H1 (cell line): ENCODE data around the gene LCA5. TPM values are rescaled to one million over a fixed set of nuclear protein-coding genes. Genes with fewer than 3 reads are reported as not detected.

ENCODE experiments used
- CTCF ChIA-PET: fragments of 300-600 bp; sonication (Branson Sonifier 250); formaldehyde crosslinking; loops from one replicate; lab custom pipeline; 2021; ENCODE audit not compliant: partially characterized antibody; lab: Charles Lee
- POLR2A ChIA-PET: fragments of 300-600 bp; sonication (Branson Sonifier 250); formaldehyde crosslinking; loops from one replicate; lab custom pipeline; 2021; ENCODE audit warnings: inconsistent platforms; ENCODE audit not compliant: partially characterized antibody; lab: Charles Lee
- DNase-seq, 2 experiments: peaks; one replicate each; pipeline versions ENCODE4 v3.0.0 to v3.0.0-alpha.2; 2010 to 2022; ENCODE audit warnings: low spot score in 2 of 2, low read depth in 1 of 2, mixed read lengths in 1 of 2
- FAIRE-seq: peaks from 2 replicates; lab custom pipeline; 2011; peaks lifted over from hg19 to GRCh38; lab: Jason Lieb, UNC
- H2AFZ ChIP-seq: 2 replicates; pipeline ENCODE4 v1.8.1; 2012; ENCODE audit warnings: low read length, inconsistent platforms
- H2AK5ac ChIP-seq: 2 replicates; pipeline ENCODE4 v1.6.1; 2013; ENCODE audit warnings: low read depth, low read length
- H2BK120ac ChIP-seq: replicated peaks from 2 replicates; pipeline ENCODE3; 2013; ENCODE audit warnings: low read depth, low read length, inconsistent platforms
- H2BK12ac ChIP-seq: 2 replicates; pipeline ENCODE4 v1.6.1; 2013; ENCODE audit warnings: low read depth, low read length
- H2BK15ac ChIP-seq: 2 replicates; pipeline ENCODE4 v1.6.1; 2013; ENCODE audit warnings: low read length
- H2BK20ac ChIP-seq: 2 replicates; pipeline ENCODE4 v1.6.1; 2013; ENCODE audit warnings: low read length
- H2BK5ac ChIP-seq: 2 replicates; pipeline ENCODE4 v1.6.1; 2013; ENCODE audit warnings: low read depth, low read length
- H3K14ac ChIP-seq: 2 replicates; pipeline ENCODE4 v1.6.1; 2013; ENCODE audit warnings: inconsistent platforms; ENCODE audit not compliant: insufficient read length
- H3K18ac ChIP-seq: 2 replicates; pipeline ENCODE4 v1.6.1; 2013; ENCODE audit warnings: low read length; ENCODE audit errors: extremely low read depth
- H3K23ac ChIP-seq: 2 replicates; pipeline ENCODE4 v1.6.1; 2013; ENCODE audit warnings: inconsistent platforms; ENCODE audit not compliant: insufficient read length
- H3K23me2 ChIP-seq: 2 replicates; pipeline ENCODE4 v1.6.1; 2013; ENCODE audit warnings: low read depth, low read length
- H3K27ac ChIP-seq: 2 replicates; pipeline ENCODE4 v1.6.1; 2011; ENCODE audit warnings: low read depth, low read length, inconsistent platforms
- H3K27me3 ChIP-seq, 4 experiments: replicated peaks in 1 of 4; 1 replicate in 1 of 4; 2 replicates in 3 of 4; pipeline versions ENCODE4 v1.6.1 to v1.8.1; 2011 to 2013; ENCODE audit warnings: low read length in 3 of 4, mild to moderate bottlenecking in 3 of 4, inconsistent platforms in 2 of 4, mixed read lengths in 2 of 4, moderate library complexity in 1 of 4; ENCODE audit not compliant: control insufficient read depth in 3 of 4, insufficient read depth in 3 of 4; ENCODE audit errors: extremely low read depth in 1 of 4
- H3K36me3 ChIP-seq, 4 experiments: 2 replicates each; pipeline versions ENCODE4 v1.6.1 to v1.8.1; 2011 to 2013; ENCODE audit warnings: mild to moderate bottlenecking in 4 of 4, low read length in 3 of 4, moderate library complexity in 2 of 4, control low read depth in 1 of 4, inconsistent platforms in 1 of 4; ENCODE audit not compliant: insufficient read depth in 4 of 4, control insufficient read depth in 2 of 4
- H3K4ac ChIP-seq: replicated peaks from 2 replicates; pipeline ENCODE3; 2013; ENCODE audit warnings: low read length, low read depth, mixed read lengths, inconsistent platforms; ENCODE audit not compliant: insufficient read length
- H3K4me1 ChIP-seq, 4 experiments: replicated peaks in 1 of 4; 1 replicate in 1 of 4; 2 replicates in 3 of 4; pipeline versions ENCODE4 v1.6.1 to v1.8.1; 2011 to 2013; ENCODE audit warnings: low read length in 3 of 4, inconsistent platforms in 2 of 4, mixed read lengths in 1 of 4; ENCODE audit not compliant: insufficient read depth in 4 of 4, control insufficient read depth in 3 of 4
- H3K4me2 ChIP-seq, 2 experiments: 2 replicates each; pipeline versions ENCODE4 v1.6.1 to v1.8.1; 2011 to 2013; ENCODE audit warnings: low read depth in 2 of 2, low read length in 2 of 2, control low read depth in 1 of 2, inconsistent platforms in 1 of 2, mild to moderate bottlenecking in 1 of 2; ENCODE audit not compliant: insufficient read depth in 1 of 2
- H3K4me3 ChIP-seq, 4 experiments: fragments of 200-600, 300-600 bp in 1 of 4; sonication (generic), shearing (Covaris generic), sonication (Bioruptor Twin) in 1 of 4; 2 replicates each; pipeline versions ENCODE4 v1.5.1 to v1.8.1; 2011 to 2016; ENCODE audit warnings: low read length in 4 of 4, low read depth in 3 of 4, control low read depth in 2 of 4, inconsistent platforms in 2 of 4, mild to moderate bottlenecking in 2 of 4, mixed read lengths in 1 of 4, moderate library complexity in 1 of 4; ENCODE audit not compliant: insufficient read depth in 2 of 4; ENCODE audit errors: extremely low read depth in 1 of 4
- H3K56ac ChIP-seq: replicated peaks from 2 replicates; pipeline ENCODE3; 2013; ENCODE audit warnings: low read depth, mild to moderate bottlenecking, mixed read lengths, low read length, inconsistent platforms; ENCODE audit not compliant: insufficient read length
- H3K79me1 ChIP-seq: 2 replicates; pipeline ENCODE4 v1.6.1; 2013; ENCODE audit warnings: low read depth, low read length, control low read depth
- H3K79me2 ChIP-seq, 2 experiments: 2 replicates each; pipeline versions ENCODE4 v1.6.1 to v1.8.1; 2012 to 2013; ENCODE audit warnings: low read length in 2 of 2, mild to moderate bottlenecking in 2 of 2, inconsistent platforms in 1 of 2; ENCODE audit not compliant: insufficient read depth in 2 of 2, control insufficient read depth in 1 of 2
- H3K9ac ChIP-seq, 4 experiments: replicated peaks in 1 of 4; 1 replicate in 1 of 4; 2 replicates in 3 of 4; pipeline versions ENCODE4 v1.6.1 to v1.8.1; 2011 to 2013; ENCODE audit warnings: low read depth in 3 of 4, low read length in 3 of 4, control low read depth in 2 of 4, mild to moderate bottlenecking in 2 of 4, moderate library complexity in 2 of 4, inconsistent platforms in 1 of 4; ENCODE audit errors: extremely low read depth in 1 of 4
- H3K9me3 ChIP-seq, 2 experiments: 2 replicates each; pipeline versions ENCODE4 v1.6.1 to v1.8.1; 2012 to 2013; ENCODE audit warnings: mild to moderate bottlenecking in 2 of 2, moderate library complexity in 2 of 2, control low read depth in 1 of 2, inconsistent platforms in 1 of 2, low read depth in 1 of 2, low read length in 1 of 2, mixed read lengths in 1 of 2; ENCODE audit not compliant: insufficient read depth in 2 of 2
- H4K20me1 ChIP-seq, 2 experiments: replicated peaks in 1 of 2; 2 replicates each; pipeline versions ENCODE3 to v1.8.1; 2011 to 2013; ENCODE audit warnings: inconsistent platforms in 2 of 2, low read length in 2 of 2, mild to moderate bottlenecking in 1 of 2; ENCODE audit not compliant: insufficient read depth in 2 of 2, control insufficient read depth in 1 of 2
- H4K5ac ChIP-seq: 2 replicates; pipeline ENCODE4 v1.6.1; 2013; ENCODE audit warnings: low read length, low read depth, mixed read lengths, inconsistent platforms; ENCODE audit not compliant: insufficient read length
- H4K8ac ChIP-seq: 2 replicates; pipeline ENCODE4 v1.8.0; 2013; ENCODE audit warnings: mild to moderate bottlenecking, moderate library complexity, low read length, inconsistent platforms; ENCODE audit not compliant: insufficient read depth; ENCODE audit errors: extremely low read depth
- H4K91ac ChIP-seq: replicated peaks from 2 replicates; pipeline ENCODE3; 2013; ENCODE audit warnings: low read length, mixed read lengths, inconsistent platforms; ENCODE audit not compliant: insufficient read length
- ASH2L ChIP-seq: fragments of 200-600, 300-600 bp; sonication (generic); IDR thresholded peaks from one replicate; pipeline ENCODE4 v1.7.1; 2017; ENCODE audit warnings: low read length
- FOSL1 ChIP-seq: IDR thresholded peaks from 2 replicates; pipeline ENCODE4 v1.6.1; 2011; ENCODE audit warnings: mild to moderate bottlenecking, low read depth, low read length, moderate library complexity; ENCODE audit not compliant: insufficient read depth
- GABPA ChIP-seq: IDR thresholded peaks from 2 replicates; pipeline ENCODE4 v1.6.1; 2011; ENCODE audit warnings: mild to moderate bottlenecking, low read length, moderate library complexity, borderline replicate concordance; ENCODE audit not compliant: insufficient read depth
- HDAC6 ChIP-seq: IDR thresholded peaks from one replicate; pipeline ENCODE4 v1.7.1; 2012; ENCODE audit warnings: low read depth, mild to moderate bottlenecking, inconsistent platforms, low read length, moderate library complexity
- KDM1A ChIP-seq: fragments of 200-600, 300-600 bp; sonication (generic); IDR thresholded peaks from 2 replicates; pipeline ENCODE4 v1.7.1; 2016; ENCODE audit warnings: mild to moderate bottlenecking, low read length, borderline replicate concordance
- MAX ChIP-seq: IDR thresholded peaks from 2 replicates; pipeline ENCODE4 v1.6.1; 2012; ENCODE audit warnings: inconsistent platforms
- PHF8 ChIP-seq: fragments of 200-600 bp; sonication (generic); conservative IDR thresholded peaks from 2 replicates; pipeline ENCODE4 v1.7.1; 2012; ENCODE audit warnings: low read depth, mild to moderate bottlenecking, inconsistent platforms, low read length, moderate library complexity
- RBBP5 ChIP-seq: IDR thresholded peaks from 2 replicates; pipeline ENCODE4 v1.7.1; 2012; ENCODE audit warnings: low read depth, mild to moderate bottlenecking, inconsistent platforms, low read length, moderate library complexity, borderline replicate concordance
- SIX5 ChIP-seq: IDR thresholded peaks from 2 replicates; pipeline ENCODE4 v1.6.1; 2011; ENCODE audit warnings: mild to moderate bottlenecking, low read depth, low read length
- SRF ChIP-seq: IDR thresholded peaks from 2 replicates; pipeline ENCODE4 v1.6.1; 2011; ENCODE audit warnings: mild to moderate bottlenecking, low read depth, low read length, moderate library complexity
- USF2 ChIP-seq: IDR thresholded peaks from 2 replicates; pipeline ENCODE4 v1.6.1; 2011; ENCODE audit warnings: low read length, improper control_type of control experiment
- polyA plus RNA-seq, 7 experiments: library from polyadenylated mRNA; depleted of rRNA in 3 of 7; stranded (reverse) in 5 of 7; unstranded in 2 of 7; fragments of >200 nt in 5 of 7; fragments of 200-250 nt in 2 of 7; gene quantifications; 1 replicate in 5 of 7; 2 replicates in 1 of 7; 4 replicates in 1 of 7; pipeline versions ENCODE4 v1.2.1 to v1.2.3, GENCODE V29; 2011 to 2013; ENCODE audit warnings: missing spikeins in 2 of 7, mixed read lengths in 2 of 7
- total RNA-seq: library from RNA; stranded (reverse); fragmentation: NEBNext Ultra II Directional; extraction: Animal tissue kit (Norgen Biotek cat#: 25700); gene quantifications from 2 replicates; pipeline ENCODE4 v1.2.1, GENCODE V29; 2021

Gene LCA5
- total and polyA plus RNA-seq, 2 of the 8 experiments (the other 6 are each of a cell fraction or from before 2014, with no cell fraction given): 0.44 to 3.6 TPM

DNA sequence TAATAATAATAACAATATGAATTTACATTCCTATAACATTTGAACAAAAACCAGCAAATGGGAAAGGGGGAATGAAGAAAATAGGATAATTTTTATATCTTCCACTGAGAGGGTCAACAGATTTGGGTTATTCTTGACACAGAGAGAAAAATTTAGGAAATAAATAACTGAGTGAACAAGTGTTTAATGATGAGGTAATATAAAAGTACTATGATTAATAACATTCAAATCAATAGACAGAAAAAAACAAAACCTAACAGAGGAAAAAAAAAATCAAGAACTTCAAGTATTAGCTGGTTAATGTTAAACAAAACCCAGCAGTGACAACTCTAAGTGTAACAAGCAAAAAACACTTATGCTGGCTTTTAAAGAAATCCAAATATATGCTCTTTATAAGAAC lies 66.5 kb downstream of the LCA5 start:
- H4K8ac ChIP-seq: no peak overlapping the region
- no peak overlapping the region for H3K56ac ChIP-seq
- no peak overlapping the region for H3K18ac ChIP-seq
- no peak overlapping the region for H2BK15ac ChIP-seq
- no peaks in the 10 kb centered on the region for H3K79me2 ChIP-seq
- no peak overlapping the region for H3K4me3 ChIP-seq
- H3K23me2 ChIP-seq: no peaks in the 10 kb centered on the region
- TF ChIP-seq GABPA (no peak), PHF8 (no peak), ASH2L (no peak), SIX5 (no peak), MAX (no peak), KDM1A (no peak), FOSL1 (no peak), HDAC6 (no peak), USF2 (no peak), RBBP5 (no peak), SRF (no peak)
- CTCF ChIA-PET: interaction anchor here (0.6 kb wide), 1 partner anchor 379 kb away, joined by 4 read pairs; no protein-coding TSS in a partner anchor
- FAIRE-seq (no peak), DNase-seq (no peak)
- H2AFZ ChIP-seq: no peak overlapping the region
- H4K91ac ChIP-seq: no peak overlapping the region
- H3K79me1 ChIP-seq: no peaks in the 10 kb centered on the region
- no peak overlapping the region for H3K4ac ChIP-seq
- H2BK120ac ChIP-seq: no peak overlapping the region
- no peaks in the 10 kb centered on the region for H4K20me1 ChIP-seq
- H2BK5ac ChIP-seq: no peak overlapping the region
- H3K36me3 ChIP-seq: no peaks in the 10 kb centered on the region
- H3K4me1 ChIP-seq: no peaks in the 10 kb centered on the region
- no peak overlapping the region for H2BK12ac ChIP-seq
- H3K9ac ChIP-seq: no peak overlapping the region
- H3K14ac ChIP-seq: no peak overlapping the region
- H3K27ac ChIP-seq: no peak overlapping the region
- no peaks in the 10 kb centered on the region for H3K27me3 ChIP-seq
- H4K5ac ChIP-seq: no peak overlapping the region
- POLR2A ChIA-PET: no interaction called here
- H2AK5ac ChIP-seq: no peak overlapping the region
- no peak overlapping the region for H3K23ac ChIP-seq
- H3K4me2 ChIP-seq: no peak overlapping the region
- no peak overlapping the region for H2BK20ac ChIP-seq
- no peaks in the 10 kb centered on the region for H3K9me3 ChIP-seq
